ENCODE data around the gene TBX6.

DNA sequence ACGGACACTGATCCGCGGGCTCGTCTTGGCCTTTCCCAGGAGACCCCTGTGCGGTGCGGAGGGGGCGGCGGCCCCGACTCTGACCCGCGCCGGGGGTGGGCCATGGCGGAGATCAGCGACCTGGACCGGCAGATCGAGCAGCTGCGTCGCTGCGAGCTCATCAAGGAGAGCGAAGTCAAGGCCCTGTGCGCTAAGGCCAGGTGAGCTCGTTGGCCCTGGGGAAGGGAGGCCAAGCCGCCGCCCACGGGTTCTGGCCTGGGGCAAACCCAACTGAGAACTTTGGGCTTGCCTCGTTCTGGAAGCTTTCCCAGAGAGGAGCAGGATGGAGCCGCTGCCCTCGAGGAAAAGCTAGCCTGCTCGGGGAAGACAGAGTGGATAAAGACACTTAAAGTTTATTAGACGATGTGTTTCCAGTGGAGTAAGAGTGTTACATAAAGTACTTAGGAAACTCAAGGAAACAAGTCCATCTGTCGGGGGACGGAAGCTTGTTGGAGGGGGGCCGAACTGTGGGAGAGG, 15.4 kb downstream of the TBX6 start:
- no peak for TF ChIP-seq POLR2A (IDR thresholded peaks at IDR 0.05)
- TF ChIP-seq, protein P1, sequence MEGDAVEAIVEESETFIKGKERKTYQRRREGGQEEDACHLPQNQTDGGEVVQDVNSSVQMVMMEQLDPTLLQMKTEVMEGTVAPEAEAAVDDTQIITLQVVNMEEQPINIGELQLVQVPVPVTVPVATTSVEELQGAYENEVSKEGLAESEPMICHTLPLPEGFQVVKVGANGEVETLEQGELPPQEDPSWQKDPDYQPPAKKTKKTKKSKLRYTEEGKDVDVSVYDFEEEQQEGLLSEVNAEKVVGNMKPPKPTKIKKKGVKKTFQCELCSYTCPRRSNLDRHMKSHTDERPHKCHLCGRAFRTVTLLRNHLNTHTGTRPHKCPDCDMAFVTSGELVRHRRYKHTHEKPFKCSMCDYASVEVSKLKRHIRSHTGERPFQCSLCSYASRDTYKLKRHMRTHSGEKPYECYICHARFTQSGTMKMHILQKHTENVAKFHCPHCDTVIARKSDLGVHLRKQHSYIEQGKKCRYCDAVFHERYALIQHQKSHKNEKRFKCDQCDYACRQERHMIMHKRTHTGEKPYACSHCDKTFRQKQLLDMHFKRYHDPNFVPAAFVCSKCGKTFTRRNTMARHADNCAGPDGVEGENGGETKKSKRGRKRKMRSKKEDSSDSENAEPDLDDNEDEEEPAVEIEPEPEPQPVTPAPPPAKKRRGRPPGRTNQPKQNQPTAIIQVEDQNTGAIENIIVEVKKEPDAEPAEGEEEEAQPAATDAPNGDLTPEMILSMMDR (IDR thresholded peaks at IDR 0.05 in 4 of 5, conservative IDR thresholded peaks at IDR 0.05 in 1 of 5) = no peak
